Brain microvascular endothelial cell (primary cell): ENCODE results near the gene PIGO.

Experiments used
- DNase-seq: peaks from one replicate; pipeline ENCODE4 v3.0.0-alpha.2; 2020
- H3K27ac ChIP-seq: fragments of 250-450 bp; sonication (Bioruptor Pico); 2 replicates; pipeline ENCODE4 v1.5.1; 2020; ENCODE audit warnings: mild to moderate bottlenecking, moderate library complexity
- H3K27me3 ChIP-seq: fragments of 250-450 bp; sonication (Bioruptor Pico); replicated peaks from 2 replicates; pipeline ENCODE4 v1.5.1; 2020; ENCODE audit warnings: mild to moderate bottlenecking
- H3K36me3 ChIP-seq: fragments of 250-450 bp; sonication (Bioruptor Pico); replicated peaks from 2 replicates; pipeline ENCODE4 v1.5.1; 2020; ENCODE audit warnings: mild to moderate bottlenecking
- H3K4me3 ChIP-seq: 2 replicates; pipeline ENCODE4 v1.5.1; 2011; ENCODE audit warnings: low read depth, mild to moderate bottlenecking, control low read depth, low read length, moderate library complexity
- in situ Hi-C: cut with HindIII; loops from 2 replicates; pipeline ENCODE4 v1.10.0; 2017; ENCODE audit warnings: low sequenced_read_pairs, low pct_ligation_motif_present
- TF ChIP-seq, protein P1 (sequence below): IDR thresholded peaks from 2 replicates; pipeline ENCODE4 v1.5.1; 2011; ENCODE audit warnings: low read depth, mild to moderate bottlenecking, moderate library complexity, low read length, control low read depth, inconsistent platforms; ENCODE audit errors: missing control alignments

The PIGO gene

DNA sequence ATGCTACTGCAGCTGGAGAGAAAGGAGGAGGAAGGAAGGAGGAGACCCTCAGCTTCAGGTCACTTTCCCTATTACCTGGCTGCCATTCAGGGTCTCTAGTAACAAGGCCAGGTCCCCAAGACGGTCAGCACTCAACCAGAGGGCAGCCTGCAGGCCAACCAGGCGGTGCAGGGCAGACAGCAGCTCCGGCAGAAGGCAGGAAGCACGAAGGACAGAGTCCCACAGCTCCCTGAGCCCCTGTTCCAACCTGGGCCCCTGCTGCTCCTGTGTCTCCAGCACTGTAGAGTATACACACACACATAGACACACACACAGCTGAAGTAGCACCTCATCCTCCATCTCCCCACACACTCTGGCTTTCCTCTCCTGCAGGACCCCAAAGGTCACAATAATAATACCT lies 18.3 kb downstream of the PIGO start:
- no peak for DNase-seq
- H3K4me3 ChIP-seq = peak overlapping the region; percentile 79
- no peaks in the 10 kb centered on the region for H3K36me3 ChIP-seq
- H3K27ac ChIP-seq = no peak overlapping the region
- TF ChIP-seq, protein P1, sequence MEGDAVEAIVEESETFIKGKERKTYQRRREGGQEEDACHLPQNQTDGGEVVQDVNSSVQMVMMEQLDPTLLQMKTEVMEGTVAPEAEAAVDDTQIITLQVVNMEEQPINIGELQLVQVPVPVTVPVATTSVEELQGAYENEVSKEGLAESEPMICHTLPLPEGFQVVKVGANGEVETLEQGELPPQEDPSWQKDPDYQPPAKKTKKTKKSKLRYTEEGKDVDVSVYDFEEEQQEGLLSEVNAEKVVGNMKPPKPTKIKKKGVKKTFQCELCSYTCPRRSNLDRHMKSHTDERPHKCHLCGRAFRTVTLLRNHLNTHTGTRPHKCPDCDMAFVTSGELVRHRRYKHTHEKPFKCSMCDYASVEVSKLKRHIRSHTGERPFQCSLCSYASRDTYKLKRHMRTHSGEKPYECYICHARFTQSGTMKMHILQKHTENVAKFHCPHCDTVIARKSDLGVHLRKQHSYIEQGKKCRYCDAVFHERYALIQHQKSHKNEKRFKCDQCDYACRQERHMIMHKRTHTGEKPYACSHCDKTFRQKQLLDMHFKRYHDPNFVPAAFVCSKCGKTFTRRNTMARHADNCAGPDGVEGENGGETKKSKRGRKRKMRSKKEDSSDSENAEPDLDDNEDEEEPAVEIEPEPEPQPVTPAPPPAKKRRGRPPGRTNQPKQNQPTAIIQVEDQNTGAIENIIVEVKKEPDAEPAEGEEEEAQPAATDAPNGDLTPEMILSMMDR = no peak
- no peaks in the 10 kb centered on the region for H3K27me3 ChIP-seq
- in situ Hi-C loops = no loop called here

- DNase-seq = no peak
- in situ Hi-C loops = no loop called here
- no peak overlapping the region for H3K4me3 ChIP-seq
These were observed 19.5 kb downstream of the PIGO start for GRCh38 chr9:35076848-35077247.

GRCh38 chr9:35075358-35075757 lies 21.0 kb downstream of the PIGO start:
- Histone ChIP-seq H3K27me3 (no peaks in the 10 kb centered on the region), H3K27ac (no peak overlapping the region), H3K36me3 (peaks cover 3% of the 10 kb centered on the region), H3K4me3 (no peak overlapping the region)
- TF ChIP-seq, protein P1 = no peak
- DNase-seq = no peak
- in situ Hi-C loops = no loop called here

More at GRCh38 chr9:35076848-35077247, 19.5 kb downstream of the PIGO start:
- Histone ChIP-seq H3K27ac (no peak overlapping the region), H3K27me3 (no peaks in the 10 kb centered on the region), H3K36me3 (no peaks in the 10 kb centered on the region)
- TF ChIP-seq, protein P1 = no peak

- no peaks in the 10 kb centered on the region for H3K27me3 ChIP-seq
- peaks cover 6% of the 10 kb centered on the region for H3K36me3 ChIP-seq
- H3K27ac ChIP-seq = no peak overlapping the region
- no peak overlapping the region for H3K4me3 ChIP-seq
- DNase-seq = no peak
- in situ Hi-C loops = no loop called here
- TF ChIP-seq, protein P1 = no peak
These were observed 21.6 kb downstream of the PIGO start for GRCh38 chr9:35074791-35075190.

GRCh38 chr9:35074141-35074540 lies 22.2 kb downstream of the PIGO start:
- in situ Hi-C loops = no loop called here
- H3K36me3 ChIP-seq = peaks cover 6% of the 10 kb centered on the region
- DNase-seq = no peak

DNA sequence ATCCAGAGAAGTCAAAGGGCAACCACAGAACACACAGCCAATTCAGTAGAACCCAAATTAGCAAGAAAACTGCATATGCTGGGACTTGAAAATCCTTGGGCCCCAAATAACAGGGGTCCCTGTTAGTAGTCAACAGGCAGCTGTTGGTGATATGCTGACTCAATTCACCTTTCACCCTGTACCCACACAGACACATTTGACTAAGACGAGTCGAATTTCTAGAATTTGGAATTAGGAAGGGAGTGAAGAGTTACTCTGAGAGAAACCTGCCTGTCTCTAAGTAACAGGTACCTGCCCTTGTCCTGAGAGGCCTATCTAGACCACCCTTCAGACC lies 23.1 kb downstream of the PIGO start:
- TF ChIP-seq, protein P1 = no peak
- H3K27me3 ChIP-seq = no peaks in the 10 kb centered on the region
- DNase-seq = no peak
- peak overlapping the region; percentile 53 for H3K27ac ChIP-seq
- in situ Hi-C loops = no loop called here
- peaks cover 6% of the 10 kb centered on the region for H3K36me3 ChIP-seq
- H3K4me3 ChIP-seq = no peak overlapping the region

More at GRCh38 chr9:35074141-35074540, 22.2 kb downstream of the PIGO start:
- Histone ChIP-seq H3K4me3 (no peak overlapping the region), H3K27me3 (no peaks in the 10 kb centered on the region), H3K27ac (no peak overlapping the region)
- TF ChIP-seq, protein P1 = no peak
